Neural progenitor cell (in vitro differentiated cells): Measurements from ENCODE around the gene TCTN3. TPM values are rescaled to one million over a fixed set of nuclear protein-coding genes. Genes with fewer than 3 reads are reported as not detected.
"Not testable (repeated sequence)": the region's sequence is repeated elsewhere in the genome, so short reads cannot be mapped to it uniquely, and the experiment has no call there.

ENCODE experiments used
- DNase-seq: peaks from one replicate; pipeline ENCODE4 v3.0.0-alpha.2; 2016; ENCODE audit warnings: low spot score
- H2AFZ ChIP-seq: fragments of 200-600 bp; sonication (generic); replicated peaks from 2 replicates; pipeline ENCODE4 v1.6.1; 2016; ENCODE audit warnings: antibody characterized with exemption
- H3F3A ChIP-seq: fragments of 200-600 bp; sonication (generic); 2 replicates; pipeline ENCODE4 v1.6.1; 2016; ENCODE audit warnings: antibody characterized with exemption, low read depth
- H3K27ac ChIP-seq: fragments of 200-600 bp; sonication (generic); 2 replicates; pipeline ENCODE4 v1.5.1; 2016; ENCODE audit warnings: mild to moderate bottlenecking
- H3K27me3 ChIP-seq: fragments of 200-600 bp; sonication (generic); 2 replicates; pipeline ENCODE4 v1.6.1; 2016; ENCODE audit warnings: mild to moderate bottlenecking, moderate library complexity
- H3K36me3 ChIP-seq: fragments of 200-600 bp; sonication (generic); 2 replicates; pipeline ENCODE4 v1.5.1; 2016
- H3K4me1 ChIP-seq: fragments of 200-600 bp; sonication (generic); 2 replicates; pipeline ENCODE4 v1.6.1; 2016; ENCODE audit warnings: mixed run types
- H3K4me2 ChIP-seq: fragments of 200-600 bp; sonication (generic); 2 replicates; pipeline ENCODE4 v1.6.1; 2016
- H3K4me3 ChIP-seq: fragments of 200-600 bp; sonication (generic); 2 replicates; pipeline ENCODE4 v1.5.1; 2016
- H3K79me2 ChIP-seq: fragments of 200-600 bp; sonication (generic); 2 replicates; pipeline ENCODE4 v1.6.1; 2016; ENCODE audit warnings: low read depth
- H3K9ac ChIP-seq: fragments of 200-600 bp; sonication (generic); 2 replicates; pipeline ENCODE4 v1.6.1; 2016
- H3K9me3 ChIP-seq: fragments of 200-600 bp; sonication (generic); 2 replicates; pipeline ENCODE4 v1.5.1; 2016; ENCODE audit warnings: low read depth
- H4K20me1 ChIP-seq: fragments of 200-600 bp; sonication (generic); 2 replicates; pipeline ENCODE4 v1.6.1; 2016; ENCODE audit warnings: low read depth
- H3K27ac Mint-ChIP-seq: 3 replicates; pipeline ENCODE4 v1.8.0; 2021; ENCODE audit warnings: mixed read lengths
- H3K27me3 Mint-ChIP-seq: 2 replicates; pipeline ENCODE4 v1.8.0; 2022; ENCODE audit warnings: low read depth, mild to moderate bottlenecking, inconsistent platforms, moderate library complexity, mixed read lengths; ENCODE audit not compliant: insufficient read depth
- H3K36me3 Mint-ChIP-seq: 3 replicates; pipeline ENCODE4 v1.8.0; 2021; ENCODE audit warnings: mixed read lengths
- H3K4me1 Mint-ChIP-seq: 3 replicates; pipeline ENCODE4 v1.8.0; 2021; ENCODE audit warnings: mixed read lengths
- H3K4me3 Mint-ChIP-seq: 3 replicates; pipeline ENCODE4 v1.8.0; 2021; ENCODE audit warnings: mild to moderate bottlenecking, moderate library complexity, mixed read lengths
- H3K9me3 Mint-ChIP-seq: 3 replicates; pipeline ENCODE4 v1.8.0; 2020; ENCODE audit warnings: mixed read lengths
- EZH2 ChIP-seq: fragments of 200-600 bp; sonication (generic); IDR thresholded peaks from 2 replicates; pipeline ENCODE4 v1.6.1; 2017; ENCODE audit warnings: antibody characterized with exemption, mild to moderate bottlenecking, moderate library complexity
- EZH2phosphoT487 ChIP-seq: fragments of 200-600 bp; sonication (generic); IDR thresholded peaks from 2 replicates; pipeline ENCODE4 v1.6.1; 2017; ENCODE audit warnings: antibody characterized with exemption
- total RNA-seq: library from RNA; depleted of rRNA; stranded (reverse); fragments of >200 nt; gene quantifications from 2 replicates; pipeline ENCODE4 v1.2.3, GENCODE V29; 2015; ENCODE audit warnings: low replicate concordance
- TF ChIP-seq, protein P1 (sequence below): fragments of 200-600 bp; sonication (generic); IDR thresholded peaks from 2 replicates; pipeline ENCODE4 v1.5.1; 2017; ENCODE audit warnings: antibody characterized with exemption, mild to moderate bottlenecking

TCTN3 gene
- total RNA-seq, 1 donor from 2014 or later = 45.9 TPM

- H3K4me2 ChIP-seq = no peak overlapping the region
- H3K4me3 Mint-ChIP-seq = no peak overlapping the region
- H3K4me3 ChIP-seq = no peak overlapping the region
- H3K79me2 ChIP-seq = no peaks in the 10 kb centered on the region
- no peak for TF ChIP-seq EZH2phosphoT487
- TF ChIP-seq EZH2 = no peak
- TF ChIP-seq, protein P1, sequence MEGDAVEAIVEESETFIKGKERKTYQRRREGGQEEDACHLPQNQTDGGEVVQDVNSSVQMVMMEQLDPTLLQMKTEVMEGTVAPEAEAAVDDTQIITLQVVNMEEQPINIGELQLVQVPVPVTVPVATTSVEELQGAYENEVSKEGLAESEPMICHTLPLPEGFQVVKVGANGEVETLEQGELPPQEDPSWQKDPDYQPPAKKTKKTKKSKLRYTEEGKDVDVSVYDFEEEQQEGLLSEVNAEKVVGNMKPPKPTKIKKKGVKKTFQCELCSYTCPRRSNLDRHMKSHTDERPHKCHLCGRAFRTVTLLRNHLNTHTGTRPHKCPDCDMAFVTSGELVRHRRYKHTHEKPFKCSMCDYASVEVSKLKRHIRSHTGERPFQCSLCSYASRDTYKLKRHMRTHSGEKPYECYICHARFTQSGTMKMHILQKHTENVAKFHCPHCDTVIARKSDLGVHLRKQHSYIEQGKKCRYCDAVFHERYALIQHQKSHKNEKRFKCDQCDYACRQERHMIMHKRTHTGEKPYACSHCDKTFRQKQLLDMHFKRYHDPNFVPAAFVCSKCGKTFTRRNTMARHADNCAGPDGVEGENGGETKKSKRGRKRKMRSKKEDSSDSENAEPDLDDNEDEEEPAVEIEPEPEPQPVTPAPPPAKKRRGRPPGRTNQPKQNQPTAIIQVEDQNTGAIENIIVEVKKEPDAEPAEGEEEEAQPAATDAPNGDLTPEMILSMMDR = no peak
- peaks cover 4% of the 10 kb centered on the region for H3K4me1 ChIP-seq
- H3K9me3 Mint-ChIP-seq = no peaks in the 10 kb centered on the region
- peaks cover 14% of the 10 kb centered on the region for H3K36me3 Mint-ChIP-seq
- no peak overlapping the region for H3K9ac ChIP-seq
- no peaks in the 10 kb centered on the region for H3F3A ChIP-seq
- H3K27me3 ChIP-seq = no peaks in the 10 kb centered on the region
- H3K9me3 ChIP-seq = no peaks in the 10 kb centered on the region
- H3K27me3 Mint-ChIP-seq = no peaks in the 10 kb centered on the region
- H3K36me3 ChIP-seq = peaks cover 7% of the 10 kb centered on the region
- no peaks in the 10 kb centered on the region for H4K20me1 ChIP-seq
- peaks cover 2% of the 10 kb centered on the region for H3K4me1 Mint-ChIP-seq
- no peak overlapping the region for H3K27ac Mint-ChIP-seq
- no peak overlapping the region for H2AFZ ChIP-seq
- no peak overlapping the region for H3K27ac ChIP-seq
- no peak for DNase-seq
Measured at GRCh38 chr10:95674643-95675042, 19.1 kb downstream of the TCTN3 start.

DNA sequence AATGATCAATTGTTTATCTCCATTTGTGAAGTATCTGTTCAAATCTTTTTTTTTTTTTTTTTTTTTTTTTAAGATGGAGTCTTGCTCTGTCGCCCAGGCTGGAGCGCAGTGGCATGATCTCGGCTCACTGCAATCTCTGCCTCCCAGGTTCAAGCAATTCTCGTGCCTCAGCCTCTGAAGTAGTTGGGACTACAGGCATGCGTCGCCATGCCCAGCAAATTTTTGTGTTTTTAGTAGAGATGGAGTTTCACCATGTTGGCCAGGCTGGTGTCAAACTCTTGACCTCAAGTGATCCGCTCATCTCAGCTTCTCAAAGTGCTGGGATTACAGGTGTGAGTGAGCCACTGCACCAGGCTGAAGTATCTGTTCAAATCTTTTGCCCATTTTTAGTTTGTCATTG, 21.1 kb downstream of the TCTN3 start:
- not testable (repeated sequence) for H3K27me3 Mint-ChIP-seq, H3K27ac ChIP-seq, H3K36me3 ChIP-seq, H3K4me2 ChIP-seq, H3K9ac ChIP-seq, H3K27me3 ChIP-seq, H2AFZ ChIP-seq, H3K9me3 ChIP-seq, H3K79me2 ChIP-seq, DNase-seq, H3K4me3 ChIP-seq, H3F3A ChIP-seq, H3K4me1 Mint-ChIP-seq, H3K27ac Mint-ChIP-seq, H3K4me1 ChIP-seq, H3K9me3 Mint-ChIP-seq, H4K20me1 ChIP-seq, H3K4me3 Mint-ChIP-seq
- peaks cover 23% of the 10 kb centered on the region for H3K36me3 Mint-ChIP-seq

- Mint-ChIP-seq H3K36me3 (peaks cover 12% of the 10 kb centered on the region), H3K4me1 (no peaks in the 10 kb centered on the region), H3K4me3 (no peak overlapping the region), H3K9me3 (no peaks in the 10 kb centered on the region), H3K27ac (no peak overlapping the region), H3K27me3 (no peaks in the 10 kb centered on the region)
- no peaks in the 10 kb centered on the region for H3K9me3 ChIP-seq
- no peak overlapping the region for H3K4me2 ChIP-seq
- no peak for DNase-seq
- no peak overlapping the region for H3K27ac ChIP-seq
- H3K79me2 ChIP-seq = no peaks in the 10 kb centered on the region
- H3K4me3 ChIP-seq = no peak overlapping the region
- no peak overlapping the region for H3K9ac ChIP-seq
- TF ChIP-seq, protein P1 = no peak
- TF ChIP-seq EZH2 (no peak), EZH2phosphoT487 (no peak)
- no peaks in the 10 kb centered on the region for H3K27me3 ChIP-seq
- no peak overlapping the region for H2AFZ ChIP-seq
- no peaks in the 10 kb centered on the region for H3K4me1 ChIP-seq
- H3F3A ChIP-seq = no peaks in the 10 kb centered on the region
- H3K36me3 ChIP-seq = no peaks in the 10 kb centered on the region
- no peaks in the 10 kb centered on the region for H4K20me1 ChIP-seq
Measured at GRCh38 chr10:95664543-95664942, 29.2 kb downstream of the TCTN3 start.

- Mint-ChIP-seq H3K36me3 (peaks cover 5% of the 10 kb centered on the region), H3K9me3 (no peaks in the 10 kb centered on the region), H3K4me1 (no peaks in the 10 kb centered on the region), H3K27me3 (no peaks in the 10 kb centered on the region), H3K27ac (no peak overlapping the region), H3K4me3 (no peak overlapping the region)
- no peaks in the 10 kb centered on the region for H4K20me1 ChIP-seq
- H3F3A ChIP-seq = no peaks in the 10 kb centered on the region
- H3K79me2 ChIP-seq = no peaks in the 10 kb centered on the region
- H3K4me3 ChIP-seq = no peak overlapping the region
- H3K36me3 ChIP-seq = no peaks in the 10 kb centered on the region
- no peaks in the 10 kb centered on the region for H3K27me3 ChIP-seq
- H3K9ac ChIP-seq = no peak overlapping the region
- TF ChIP-seq EZH2phosphoT487 = no peak
- TF ChIP-seq, protein P1 = no peak
- no peak for TF ChIP-seq EZH2
- no peak for DNase-seq
- no peaks in the 10 kb centered on the region for H3K4me1 ChIP-seq
- no peaks in the 10 kb centered on the region for H3K9me3 ChIP-seq
- H2AFZ ChIP-seq = no peak overlapping the region
- H3K4me2 ChIP-seq = no peak overlapping the region
- no peak overlapping the region for H3K27ac ChIP-seq
Measured at GRCh38 chr10:95663496-95663895, 30.2 kb downstream of the TCTN3 start.
